ENCODE data around the gene IGSF3.
"Not testable (repeated sequence)": the region's sequence is repeated elsewhere in the genome, so short reads cannot be mapped to it uniquely, and the experiment has no call there.

- not testable (repeated sequence) for TF ChIP-seq CTCF (conservative IDR thresholded peaks at IDR 0.05; ENCODE audit: low read depth in 2 of 2); JUNB (IDR thresholded peaks at IDR 0.05; ENCODE audit: unreplicated experiment); EZH2phosphoT487 (IDR thresholded peaks at IDR 0.05; ENCODE audit: unreplicated experiment); EZH2 (IDR thresholded peaks at IDR 0.05; ENCODE audit: low read depth, unreplicated experiment); POLR2AphosphoS5 (IDR thresholded peaks at IDR 0.05; ENCODE audit: low read depth)
- TF ChIP-seq, protein P1, sequence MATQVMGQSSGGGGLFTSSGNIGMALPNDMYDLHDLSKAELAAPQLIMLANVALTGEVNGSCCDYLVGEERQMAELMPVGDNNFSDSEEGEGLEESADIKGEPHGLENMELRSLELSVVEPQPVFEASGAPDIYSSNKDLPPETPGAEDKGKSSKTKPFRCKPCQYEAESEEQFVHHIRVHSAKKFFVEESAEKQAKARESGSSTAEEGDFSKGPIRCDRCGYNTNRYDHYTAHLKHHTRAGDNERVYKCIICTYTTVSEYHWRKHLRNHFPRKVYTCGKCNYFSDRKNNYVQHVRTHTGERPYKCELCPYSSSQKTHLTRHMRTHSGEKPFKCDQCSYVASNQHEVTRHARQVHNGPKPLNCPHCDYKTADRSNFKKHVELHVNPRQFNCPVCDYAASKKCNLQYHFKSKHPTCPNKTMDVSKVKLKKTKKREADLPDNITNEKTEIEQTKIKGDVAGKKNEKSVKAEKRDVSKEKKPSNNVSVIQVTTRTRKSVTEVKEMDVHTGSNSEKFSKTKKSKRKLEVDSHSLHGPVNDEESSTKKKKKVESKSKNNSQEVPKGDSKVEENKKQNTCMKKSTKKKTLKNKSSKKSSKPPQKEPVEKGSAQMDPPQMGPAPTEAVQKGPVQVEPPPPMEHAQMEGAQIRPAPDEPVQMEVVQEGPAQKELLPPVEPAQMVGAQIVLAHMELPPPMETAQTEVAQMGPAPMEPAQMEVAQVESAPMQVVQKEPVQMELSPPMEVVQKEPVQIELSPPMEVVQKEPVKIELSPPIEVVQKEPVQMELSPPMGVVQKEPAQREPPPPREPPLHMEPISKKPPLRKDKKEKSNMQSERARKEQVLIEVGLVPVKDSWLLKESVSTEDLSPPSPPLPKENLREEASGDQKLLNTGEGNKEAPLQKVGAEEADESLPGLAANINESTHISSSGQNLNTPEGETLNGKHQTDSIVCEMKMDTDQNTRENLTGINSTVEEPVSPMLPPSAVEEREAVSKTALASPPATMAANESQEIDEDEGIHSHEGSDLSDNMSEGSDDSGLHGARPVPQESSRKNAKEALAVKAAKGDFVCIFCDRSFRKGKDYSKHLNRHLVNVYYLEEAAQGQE (IDR thresholded peaks at IDR 0.05; ENCODE audit: unreplicated experiment), result not testable (repeated sequence)
Observed at GRCh38 chr1:116603646-116604045, 63.9 kb downstream of the IGSF3 start.
